HEK293T (cell line): ENCODE results near the gene HHLA2.

Experiments used
- CTCF ChIA-PET: fragments of 350-600 bp; formaldehyde crosslinking; extraction: SDS; loops from one replicate; lab custom pipeline; 2021; ENCODE audit warnings: antibody characterized with exemption, inconsistent platforms; lab: Yijun Ruan, JAX
- POLR2A ChIA-PET: fragments of 350-600 bp; formaldehyde crosslinking; extraction: SDS; loops from one replicate; lab custom pipeline; 2020; ENCODE audit warnings: antibody characterized with exemption, inconsistent platforms; lab: Yijun Ruan, JAX
- DNase-seq: peaks from one replicate; pipeline ENCODE4 v3.0.0; 2012; ENCODE audit warnings: mixed read lengths; ENCODE audit errors: extremely low spot score
- ARNT ChIP-seq: fragments of 450-650 bp; IDR thresholded peaks from 2 replicates; pipeline ENCODE4 v1.6.1; 2017; ENCODE audit warnings: mild to moderate bottlenecking
- BHLHE40 ChIP-seq: fragments of 450-650 bp; IDR thresholded peaks from 2 replicates; pipeline ENCODE4 v1.6.1; 2016; ENCODE audit warnings: mild to moderate bottlenecking, moderate library complexity, borderline replicate concordance
- CTBP1 ChIP-seq: fragments of 450-650 bp; IDR thresholded peaks from 2 replicates; pipeline ENCODE4 v1.6.1; 2016; ENCODE audit warnings: borderline replicate concordance
- ELF4 ChIP-seq: fragments of 450-650 bp; IDR thresholded peaks from 2 replicates; pipeline ENCODE4 v1.6.1; 2017; ENCODE audit warnings: antibody characterized with exemption
- FOXA1 ChIP-seq: fragments of 450-650 bp; IDR thresholded peaks from 2 replicates; pipeline ENCODE4 v1.6.1; 2016; ENCODE audit warnings: mild to moderate bottlenecking
- FOXK2 ChIP-seq: fragments of 450-650 bp; IDR thresholded peaks from 2 replicates; pipeline ENCODE4 v1.6.1; 2016; ENCODE audit warnings: mild to moderate bottlenecking
- FOXM1 ChIP-seq: fragments of 450-650 bp; IDR thresholded peaks from 2 replicates; pipeline ENCODE4 v1.6.1; 2017; ENCODE audit warnings: mild to moderate bottlenecking, borderline replicate concordance
- HDGF ChIP-seq: fragments of 450-650 bp; IDR thresholded peaks from 2 replicates; pipeline ENCODE4 v1.6.1; 2017; ENCODE audit warnings: antibody characterized with exemption, borderline replicate concordance
- L3MBTL2 ChIP-seq: fragments of 450-650 bp; conservative IDR thresholded peaks from 2 replicates; pipeline ENCODE4 v1.6.1; 2016; ENCODE audit warnings: mild to moderate bottlenecking
- LEF1 ChIP-seq: fragments of 450-650 bp; IDR thresholded peaks from 2 replicates; pipeline ENCODE4 v1.6.1; 2017; ENCODE audit warnings: mild to moderate bottlenecking, borderline replicate concordance
- NFRKB ChIP-seq: fragments of 450-650 bp; IDR thresholded peaks from 2 replicates; pipeline ENCODE4 v1.6.1; 2016; ENCODE audit warnings: mild to moderate bottlenecking, moderate library complexity
- SP1 ChIP-seq: fragments of 450-650 bp; IDR thresholded peaks from 2 replicates; pipeline ENCODE4 v1.6.1; 2017
- SUZ12 ChIP-seq: fragments of 450-650 bp; IDR thresholded peaks from 2 replicates; pipeline ENCODE4 v1.6.1; 2016; ENCODE audit warnings: mild to moderate bottlenecking
- TARDBP ChIP-seq: fragments of 450-650 bp; IDR thresholded peaks from 2 replicates; pipeline ENCODE4 v1.6.1; 2016
- ZNF384 ChIP-seq: fragments of 450-650 bp; IDR thresholded peaks from 2 replicates; pipeline ENCODE4 v1.6.1; 2016
- TF ChIP-seq, protein P1 (sequence below): fragments of 450-650 bp; IDR thresholded peaks from 2 replicates; pipeline ENCODE4 v1.6.1; 2016

Gene HHLA2

GRCh38 chr3:108383306-108383705, 87.0 kb downstream of the HHLA2 start:
- POLR2A ChIA-PET: no interaction called here
- CTCF ChIA-PET: no interaction called here

DNA sequence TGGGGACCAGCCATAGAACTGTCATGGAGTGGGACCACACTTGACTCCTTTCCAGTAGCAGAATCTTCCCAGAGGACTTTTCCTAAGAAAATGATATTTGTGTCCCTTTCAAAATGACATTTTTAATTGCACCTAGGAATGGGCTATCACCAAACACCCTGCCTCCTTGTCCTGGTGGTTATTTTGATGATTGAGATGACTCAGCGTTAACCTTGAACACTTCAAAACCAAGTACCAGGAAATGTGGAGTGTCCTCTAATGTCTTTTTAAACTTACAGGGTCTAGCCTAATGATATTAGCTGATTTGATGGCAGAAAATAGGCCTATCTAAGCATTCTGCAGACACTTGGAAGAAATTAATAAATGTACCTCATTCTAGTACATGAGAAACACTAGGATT, 90.7 kb downstream of the HHLA2 start:
- ChIA-PET CTCF (no interaction called here), POLR2A (no interaction called here)
- DNase-seq: no peak
- TF ChIP-seq L3MBTL2 (no peak), FOXA1 (no peak), TARDBP (no peak), ZNF384 (no peak), CTBP1 (no peak), FOXK2 (no peak), BHLHE40 (no peak), FOXM1 (no peak), SUZ12 (no peak)

More at GRCh38 chr3:108383306-108383705, 87.0 kb downstream of the HHLA2 start:
- no peak for DNase-seq
- TF ChIP-seq FOXK2 (no peak), SP1 (no peak)

DNA sequence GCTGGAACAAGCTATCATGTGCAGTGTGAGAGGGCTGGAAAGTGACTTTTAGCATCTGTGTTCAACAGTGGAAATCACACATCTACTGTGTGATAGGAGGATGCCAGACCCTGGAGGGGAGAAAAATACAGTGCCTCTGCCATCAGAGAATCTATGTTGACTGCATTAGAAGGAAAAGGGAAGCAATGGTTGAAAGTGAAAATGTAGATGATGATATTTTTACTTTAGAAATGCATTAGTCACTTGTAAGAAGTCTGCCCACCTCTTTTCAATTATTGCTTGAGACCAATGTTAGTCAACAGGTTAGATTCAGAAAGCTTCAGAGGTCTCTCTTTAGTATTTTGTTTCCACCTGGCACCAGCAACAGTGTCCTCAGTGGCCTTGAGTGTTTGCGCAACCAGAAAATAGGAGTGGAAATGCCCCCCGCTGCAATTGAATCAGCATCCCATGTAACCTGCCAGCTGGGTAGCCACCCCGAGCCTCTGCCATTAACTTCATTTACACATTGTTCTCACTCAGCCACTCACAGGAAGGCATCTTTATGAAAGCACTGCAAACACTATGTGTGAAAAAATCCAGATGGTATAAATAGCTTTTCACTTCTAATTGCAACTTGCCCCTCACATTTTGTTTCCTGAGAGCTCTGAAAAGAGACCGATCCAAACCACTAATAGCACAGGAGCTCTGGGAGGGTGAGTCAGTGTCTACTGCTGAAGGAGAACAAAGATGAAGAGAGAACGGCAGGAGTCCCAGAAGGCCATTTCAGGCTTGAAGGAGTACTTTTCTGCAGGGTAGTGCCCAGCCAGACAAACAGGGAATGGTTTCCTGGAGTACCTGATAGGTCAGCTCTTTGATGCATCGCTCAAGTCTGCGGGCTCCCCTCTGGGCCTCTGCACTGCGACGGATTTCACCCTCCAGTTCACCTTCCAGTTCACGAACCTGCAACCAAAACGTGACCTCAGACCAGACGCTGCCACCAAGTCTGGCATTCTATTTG, 92.1 kb downstream of the HHLA2 start:
- no peak for TF ChIP-seq FOXA1
- TF ChIP-seq FOXM1: no peak
- ChIA-PET POLR2A (no interaction called here), CTCF (no interaction called here)
- no peak for DNase-seq

DNA sequence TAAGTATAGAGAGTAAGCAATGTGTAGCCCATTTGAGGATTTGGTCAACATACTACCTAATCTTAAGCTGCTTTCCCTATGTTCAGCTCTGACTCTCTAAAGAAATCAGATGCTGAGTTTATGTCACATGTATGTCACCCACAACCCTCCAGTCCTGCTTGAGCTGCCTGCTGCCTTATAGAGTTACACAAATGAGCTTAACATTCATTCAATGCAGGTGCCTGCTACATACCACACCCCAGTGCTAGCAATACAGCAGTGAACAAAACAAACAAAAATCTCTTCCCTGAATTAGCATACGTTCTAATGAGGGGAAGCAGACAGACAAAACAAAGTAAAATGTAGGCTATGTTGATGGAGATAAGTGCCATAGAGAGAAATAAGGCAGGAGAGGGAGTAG, 93.0 kb downstream of the HHLA2 start:
- POLR2A ChIA-PET: no interaction called here
- no peak for DNase-seq

GRCh38 chr3:108391917-108392593, 95.7 kb downstream of the HHLA2 start:
- TF ChIP-seq L3MBTL2 (no peak), SUZ12 (no peak), SP1 (no peak)
- no peak for DNase-seq
- CTCF ChIA-PET: no interaction called here
- POLR2A ChIA-PET: no interaction called here

More for the DNA sequence above, 93.0 kb downstream of the HHLA2 start:
- TF ChIP-seq LEF1 (no peak), TARDBP (no peak), ELF4 (no peak), L3MBTL2 (no peak), FOXM1 (no peak), NFRKB (no peak), BHLHE40 (no peak), FOXA1 (no peak), HDGF (no peak), CTBP1 (no peak), ZNF384 (no peak), SP1 (no peak), FOXK2 (no peak)
- TF ChIP-seq, protein P1, sequence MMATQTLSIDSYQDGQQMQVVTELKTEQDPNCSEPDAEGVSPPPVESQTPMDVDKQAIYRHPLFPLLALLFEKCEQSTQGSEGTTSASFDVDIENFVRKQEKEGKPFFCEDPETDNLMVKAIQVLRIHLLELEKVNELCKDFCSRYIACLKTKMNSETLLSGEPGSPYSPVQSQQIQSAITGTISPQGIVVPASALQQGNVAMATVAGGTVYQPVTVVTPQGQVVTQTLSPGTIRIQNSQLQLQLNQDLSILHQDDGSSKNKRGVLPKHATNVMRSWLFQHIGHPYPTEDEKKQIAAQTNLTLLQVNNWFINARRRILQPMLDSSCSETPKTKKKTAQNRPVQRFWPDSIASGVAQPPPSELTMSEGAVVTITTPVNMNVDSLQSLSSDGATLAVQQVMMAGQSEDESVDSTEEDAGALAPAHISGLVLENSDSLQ: no peak
- CTCF ChIA-PET: no interaction called here

DNA sequence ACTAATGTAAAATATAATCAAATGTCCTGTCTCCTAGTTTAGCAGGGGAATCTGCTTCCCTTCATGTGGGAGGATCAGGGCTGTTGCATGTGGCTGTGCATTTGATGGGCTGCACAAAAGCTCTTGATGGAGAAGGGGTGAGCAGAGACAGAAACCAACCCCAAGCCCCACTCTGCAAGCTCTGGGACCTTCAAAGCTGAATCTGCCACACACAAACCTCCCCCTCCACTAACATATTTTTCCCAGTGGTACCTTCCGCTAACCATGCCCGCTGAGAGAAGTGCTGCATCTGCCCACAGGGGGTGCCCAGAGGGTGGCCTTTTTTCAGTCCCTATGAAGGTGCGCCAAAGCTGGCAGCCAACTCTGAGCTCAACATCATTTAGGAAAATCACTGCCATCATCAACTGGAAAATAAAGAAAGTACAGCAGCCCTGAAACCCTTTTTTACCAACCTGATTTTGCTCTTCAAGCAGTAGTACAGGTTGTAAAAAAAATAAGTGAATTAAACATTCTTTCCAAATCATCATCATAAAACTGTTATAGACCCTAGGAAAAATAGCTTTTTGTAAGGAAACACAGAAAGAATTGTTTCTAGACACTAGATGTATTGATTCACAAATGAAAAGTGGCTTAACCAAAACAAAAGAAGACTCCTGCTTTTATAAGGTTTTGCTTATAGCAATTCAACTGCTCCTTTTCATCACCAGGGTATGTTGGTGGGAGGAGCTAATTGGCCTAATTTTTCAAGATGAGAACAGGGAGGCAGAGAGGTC, 97.0 kb downstream of the HHLA2 start:
- POLR2A ChIA-PET: no interaction called here

DNA sequence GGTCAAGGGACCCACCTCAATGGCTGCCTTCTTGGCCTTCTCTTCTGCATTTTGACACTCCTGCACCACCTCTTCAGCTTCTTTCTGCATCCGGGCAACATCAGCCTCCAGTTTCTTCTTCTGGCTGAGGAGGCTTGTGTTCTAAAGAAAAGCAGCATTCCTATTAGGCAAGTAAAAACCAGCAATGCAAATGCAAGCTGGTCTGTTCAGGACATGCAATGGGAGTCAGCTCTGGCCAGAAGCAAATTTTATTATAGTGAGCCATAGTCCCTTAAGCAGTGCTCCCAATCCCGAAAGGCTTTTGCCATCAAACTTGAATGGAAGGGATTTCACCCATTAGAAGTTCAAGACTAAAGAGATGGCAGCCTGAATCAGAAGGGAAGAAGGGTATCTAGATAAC, 97.7 kb downstream of the HHLA2 start:
- CTCF ChIA-PET: interaction anchor here (0.8 kb wide), 1 partner anchor 11 kb away, joined by 3 read pairs; no protein-coding TSS in a partner anchor
- no peak for TF ChIP-seq NFRKB
- no peak for TF ChIP-seq CTBP1
- TF ChIP-seq ARNT: no peak
- TF ChIP-seq FOXA1: no peak
- no peak for TF ChIP-seq SUZ12
- TF ChIP-seq TARDBP: no peak
- no peak for TF ChIP-seq ZNF384
- no peak for DNase-seq
- POLR2A ChIA-PET: no interaction called here

More for the DNA sequence above, 97.0 kb downstream of the HHLA2 start:
- TF ChIP-seq BHLHE40 (no peak), ELF4 (no peak)
- TF ChIP-seq, protein P1: no peak
- no peak for DNase-seq
- CTCF ChIA-PET: interaction anchor here (0.8 kb wide), 1 partner anchor 11 kb away, joined by 3 read pairs; no protein-coding TSS in a partner anchor
